Astrocyte (in vitro differentiated cells and primary cell): ENCODE results near the gene CTNNA2. TPM values are rescaled to one million over a fixed set of nuclear protein-coding genes. Genes with fewer than 3 reads are reported as not detected.

ENCODE experiments used
- DNase-seq: peaks from one replicate; pipeline ENCODE4 v3.0.0-alpha.2; 2010; ENCODE audit warnings: low read depth
- FAIRE-seq: peaks from 2 replicates; lab custom pipeline; 2011; peaks lifted over from hg19 to GRCh38; lab: Jason Lieb, UNC
- H2AFZ ChIP-seq: 2 replicates; pipeline ENCODE4 v1.6.0; 2012; ENCODE audit warnings: low read depth, low read length, inconsistent platforms
- H3K27ac ChIP-seq: 2 replicates; pipeline ENCODE4 v1.5.1; 2011; ENCODE audit warnings: low read depth, low read length, inconsistent platforms
- H3K27me3 ChIP-seq: 2 replicates; pipeline ENCODE4 v1.6.0; 2011; ENCODE audit warnings: low read length, inconsistent platforms; ENCODE audit not compliant: insufficient read depth
- H3K36me3 ChIP-seq: 2 replicates; pipeline ENCODE4 v1.5.1; 2011; ENCODE audit warnings: low read length, inconsistent platforms; ENCODE audit not compliant: insufficient read depth
- H3K4me1 ChIP-seq: 2 replicates; pipeline ENCODE4 v1.5.1; 2011; ENCODE audit warnings: low read length, inconsistent platforms; ENCODE audit not compliant: insufficient read depth
- H3K4me2 ChIP-seq: 2 replicates; pipeline ENCODE4 v1.6.0; 2012; ENCODE audit warnings: low read length, inconsistent platforms
- H3K4me3 ChIP-seq: 2 replicates; pipeline ENCODE4 v1.5.1; 2011; ENCODE audit warnings: low read depth, mild to moderate bottlenecking, low read length, inconsistent platforms; ENCODE audit not compliant: insufficient read depth
- H3K79me2 ChIP-seq: 2 replicates; pipeline ENCODE4 v1.6.0; 2012; ENCODE audit warnings: mild to moderate bottlenecking, low read length, inconsistent platforms; ENCODE audit not compliant: insufficient read depth
- H3K9ac ChIP-seq: 2 replicates; pipeline ENCODE4 v1.6.0; 2012; ENCODE audit warnings: mild to moderate bottlenecking, low read length, inconsistent platforms
- H3K9me3 ChIP-seq: 2 replicates; pipeline ENCODE4 v1.5.1; 2012; ENCODE audit warnings: low read depth, mild to moderate bottlenecking, low read length, inconsistent platforms; ENCODE audit not compliant: insufficient read depth
- H4K20me1 ChIP-seq: 2 replicates; pipeline ENCODE4 v1.6.0; 2012; ENCODE audit warnings: low read length, inconsistent platforms; ENCODE audit not compliant: insufficient read depth
- H3K27ac Mint-ChIP-seq: one replicate; pipeline ENCODE4 v1.8.0; 2021; ENCODE audit warnings: mild to moderate bottlenecking, mixed read lengths; ENCODE audit not compliant: unreplicated experiment
- H3K27me3 Mint-ChIP-seq: one replicate; pipeline ENCODE4 v1.8.0; 2021; ENCODE audit warnings: low read depth, mixed read lengths; ENCODE audit not compliant: unreplicated experiment
- H3K36me3 Mint-ChIP-seq: one replicate; pipeline ENCODE4 v1.8.0; 2021; ENCODE audit warnings: low read depth, mixed read lengths; ENCODE audit not compliant: unreplicated experiment
- H3K4me1 Mint-ChIP-seq: one replicate; pipeline ENCODE4 v1.8.0; 2021; ENCODE audit warnings: low read depth, mixed read lengths; ENCODE audit not compliant: unreplicated experiment
- H3K4me3 Mint-ChIP-seq: one replicate; pipeline ENCODE4 v1.8.0; 2021; ENCODE audit warnings: mild to moderate bottlenecking, moderate library complexity, mixed read lengths; ENCODE audit not compliant: unreplicated experiment
- H3K9me3 Mint-ChIP-seq: one replicate; pipeline ENCODE4 v1.8.0; 2021; ENCODE audit warnings: mild to moderate bottlenecking, mixed read lengths; ENCODE audit not compliant: unreplicated experiment
- CTCF ChIP-seq: IDR thresholded peaks from 2 replicates; pipeline ENCODE4 v1.5.1; 2011; ENCODE audit warnings: low read depth, mild to moderate bottlenecking, inconsistent platforms, low read length, moderate library complexity; ENCODE audit not compliant: insufficient read depth
- EZH2 ChIP-seq: IDR thresholded peaks from 2 replicates; pipeline ENCODE4 v1.6.1; 2012; ENCODE audit warnings: mild to moderate bottlenecking, low read length, inconsistent platforms; ENCODE audit not compliant: insufficient read depth
- total RNA-seq: library from RNA; stranded (reverse); gene quantifications from 2 replicates; pipeline ENCODE4 v1.2.1, GENCODE V29; 2021

Gene CTNNA2
- total RNA-seq, 1 donor from 2014 or later, result 3.9 TPM

GRCh38 chr2:79849949-79850348 is 337.1 kb downstream of the CTNNA2 start:
- H4K20me1 ChIP-seq, result no peaks in the 10 kb centered on the region
- H3K36me3 ChIP-seq, result no peaks in the 10 kb centered on the region
- no peaks in the 10 kb centered on the region for H3K79me2 ChIP-seq
- Mint-ChIP-seq H3K36me3 (no peaks in the 10 kb centered on the region), H3K4me3 (no peak overlapping the region), H3K27me3 (no peaks in the 10 kb centered on the region), H3K9me3 (no peaks in the 10 kb centered on the region), H3K4me1 (peaks cover 10% of the 10 kb centered on the region), H3K27ac (no peak overlapping the region)
- H2AFZ ChIP-seq, result no peak overlapping the region
- H3K9ac ChIP-seq, result no peak overlapping the region
- no peaks in the 10 kb centered on the region for H3K27me3 ChIP-seq
- H3K4me2 ChIP-seq, result no peak overlapping the region
- no peak overlapping the region for H3K4me3 ChIP-seq
- no peak for TF ChIP-seq EZH2
- DNase-seq (no peak), FAIRE-seq (no peak)
- no peaks in the 10 kb centered on the region for H3K4me1 ChIP-seq
- H3K27ac ChIP-seq, result no peak overlapping the region
- no peaks in the 10 kb centered on the region for H3K9me3 ChIP-seq

GRCh38 chr2:79850912-79851311 is 338.1 kb downstream of the CTNNA2 start:
- no peaks in the 10 kb centered on the region for H4K20me1 ChIP-seq
- no peaks in the 10 kb centered on the region for H3K36me3 Mint-ChIP-seq
- H3K27me3 Mint-ChIP-seq, result no peaks in the 10 kb centered on the region
- H3K4me3 Mint-ChIP-seq, result no peak overlapping the region
- TF ChIP-seq EZH2 (no peak), CTCF (no peak)
- no peak overlapping the region for H3K9ac ChIP-seq
- peaks cover 14% of the 10 kb centered on the region for H3K4me1 Mint-ChIP-seq
- H3K27me3 ChIP-seq, result no peaks in the 10 kb centered on the region
- H3K4me2 ChIP-seq, result no peak overlapping the region
- H3K9me3 Mint-ChIP-seq, result peaks cover 1% of the 10 kb centered on the region
- no peaks in the 10 kb centered on the region for H3K9me3 ChIP-seq
- H3K27ac Mint-ChIP-seq, result no peak overlapping the region
- DNase-seq (peak; percentile 57), FAIRE-seq (no peak)
- H3K4me3 ChIP-seq, result no peak overlapping the region
- H3K79me2 ChIP-seq, result no peaks in the 10 kb centered on the region
- H3K27ac ChIP-seq, result no peak overlapping the region
- H3K36me3 ChIP-seq, result no peaks in the 10 kb centered on the region
- H3K4me1 ChIP-seq, result no peaks in the 10 kb centered on the region
- no peak overlapping the region for H2AFZ ChIP-seq

- peaks cover 14% of the 10 kb centered on the region for H3K4me1 Mint-ChIP-seq
- Histone ChIP-seq H3K79me2 (no peaks in the 10 kb centered on the region), H4K20me1 (no peaks in the 10 kb centered on the region), H3K9ac (no peak overlapping the region), H3K36me3 (no peaks in the 10 kb centered on the region), H3K4me1 (no peaks in the 10 kb centered on the region), H3K27ac (no peak overlapping the region), H2AFZ (no peak overlapping the region), H3K27me3 (no peaks in the 10 kb centered on the region), H3K4me3 (no peak overlapping the region), H3K4me2 (no peak overlapping the region), H3K9me3 (no peaks in the 10 kb centered on the region)
- peaks cover 1% of the 10 kb centered on the region for H3K36me3 Mint-ChIP-seq
- DNase-seq (no peak), FAIRE-seq (no peak)
- TF ChIP-seq EZH2, result no peak
- TF ChIP-seq CTCF, result peak; percentile 29
- peaks cover 4% of the 10 kb centered on the region for H3K9me3 Mint-ChIP-seq
- H3K4me3 Mint-ChIP-seq, result no peak overlapping the region
- H3K27me3 Mint-ChIP-seq, result no peaks in the 10 kb centered on the region
- no peak overlapping the region for H3K27ac Mint-ChIP-seq
Observed at GRCh38 chr2:79855264-79856006, 342.6 kb downstream of the CTNNA2 start.
